MM.1S (cell line): ENCODE measurements around the gene PAX6.

Experiments
- EZH2 ChIP-seq: fragments of 300-600 bp; sonication (generic); optimal IDR thresholded peaks from 2 replicates; pipeline ENCODE3; 2017; ENCODE audit warnings: low read depth, mild to moderate bottlenecking, antibody characterized with exemption, low read length, mixed read lengths
- EZH2phosphoT487 ChIP-seq: fragments of 300-600 bp; sonication (generic); IDR thresholded peaks from 2 replicates; pipeline ENCODE4 v1.6.1; 2018; ENCODE audit warnings: antibody characterized with exemption, low read length
- TF ChIP-seq, protein P1 (sequence below): fragments of 300-600 bp; sonication (generic); IDR thresholded peaks from 2 replicates; pipeline ENCODE4 v1.5.1; 2016; ENCODE audit warnings: antibody characterized with exemption, low read length, mixed read lengths

DNA sequence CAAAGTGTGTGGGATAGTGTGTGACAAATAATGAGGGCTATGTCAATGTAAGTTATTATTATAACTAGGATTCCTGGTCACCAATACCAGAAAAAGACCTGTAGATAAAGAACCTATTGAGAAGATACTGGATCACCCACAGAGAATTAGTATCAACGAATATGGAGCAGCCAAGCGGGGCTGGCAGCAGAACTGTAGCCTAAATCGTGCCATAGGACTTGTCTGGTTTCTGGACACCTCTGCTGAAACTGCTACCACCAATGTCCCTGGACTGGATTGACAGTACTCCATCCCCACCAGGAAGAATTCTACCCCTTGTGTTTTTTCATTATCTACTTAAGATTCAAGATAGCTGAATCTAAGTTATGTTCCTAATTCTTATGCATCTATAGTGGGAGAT lies 30.3 kb upstream of the PAX6 start:
- no peak for TF ChIP-seq EZH2
- TF ChIP-seq, protein P1, sequence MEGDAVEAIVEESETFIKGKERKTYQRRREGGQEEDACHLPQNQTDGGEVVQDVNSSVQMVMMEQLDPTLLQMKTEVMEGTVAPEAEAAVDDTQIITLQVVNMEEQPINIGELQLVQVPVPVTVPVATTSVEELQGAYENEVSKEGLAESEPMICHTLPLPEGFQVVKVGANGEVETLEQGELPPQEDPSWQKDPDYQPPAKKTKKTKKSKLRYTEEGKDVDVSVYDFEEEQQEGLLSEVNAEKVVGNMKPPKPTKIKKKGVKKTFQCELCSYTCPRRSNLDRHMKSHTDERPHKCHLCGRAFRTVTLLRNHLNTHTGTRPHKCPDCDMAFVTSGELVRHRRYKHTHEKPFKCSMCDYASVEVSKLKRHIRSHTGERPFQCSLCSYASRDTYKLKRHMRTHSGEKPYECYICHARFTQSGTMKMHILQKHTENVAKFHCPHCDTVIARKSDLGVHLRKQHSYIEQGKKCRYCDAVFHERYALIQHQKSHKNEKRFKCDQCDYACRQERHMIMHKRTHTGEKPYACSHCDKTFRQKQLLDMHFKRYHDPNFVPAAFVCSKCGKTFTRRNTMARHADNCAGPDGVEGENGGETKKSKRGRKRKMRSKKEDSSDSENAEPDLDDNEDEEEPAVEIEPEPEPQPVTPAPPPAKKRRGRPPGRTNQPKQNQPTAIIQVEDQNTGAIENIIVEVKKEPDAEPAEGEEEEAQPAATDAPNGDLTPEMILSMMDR = no peak
- no peak for TF ChIP-seq EZH2phosphoT487
